HFF-Myc (cell line): ENCODE data around the gene IGDCC3.

Experiments
- DNase-seq: peaks from one replicate; pipeline ENCODE4 v3.0.0-alpha.2; 2011; ENCODE audit warnings: low read depth; ENCODE audit errors: extremely low read depth
- H3K4me3 ChIP-seq: replicated peaks from 2 replicates; pipeline ENCODE4 v1.5.1; 2011; ENCODE audit warnings: low read depth, mild to moderate bottlenecking, control low read depth, low read length
- TF ChIP-seq, protein P1 (sequence below): IDR thresholded peaks from 2 replicates; pipeline ENCODE4 v1.5.1; 2012; ENCODE audit warnings: mild to moderate bottlenecking, low read depth, low read length, control low read depth; ENCODE audit errors: missing control alignments

IGDCC3 gene

DNA sequence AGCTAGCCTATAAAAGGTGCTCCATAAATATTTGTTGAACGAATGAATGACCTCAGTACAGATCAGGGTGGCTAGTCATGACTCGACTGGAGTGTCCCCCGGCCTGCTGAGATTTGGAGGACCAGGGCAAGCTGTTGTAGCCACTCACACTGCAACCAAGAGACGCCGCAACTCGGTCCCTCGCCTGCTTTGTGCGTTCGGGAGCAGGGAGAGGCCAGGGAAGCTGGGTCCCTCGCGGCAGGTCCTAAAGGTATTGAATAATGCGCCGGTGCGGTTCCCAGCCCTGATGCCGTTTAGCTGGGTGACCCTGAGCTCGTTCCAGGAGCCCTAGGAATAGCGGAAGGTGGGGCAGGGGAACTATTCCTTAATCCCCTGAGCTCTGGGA, 43.2 kb upstream of the IGDCC3 start:
- no peak for DNase-seq
- peak overlapping the region; percentile 57 for H3K4me3 ChIP-seq
- TF ChIP-seq, protein P1, sequence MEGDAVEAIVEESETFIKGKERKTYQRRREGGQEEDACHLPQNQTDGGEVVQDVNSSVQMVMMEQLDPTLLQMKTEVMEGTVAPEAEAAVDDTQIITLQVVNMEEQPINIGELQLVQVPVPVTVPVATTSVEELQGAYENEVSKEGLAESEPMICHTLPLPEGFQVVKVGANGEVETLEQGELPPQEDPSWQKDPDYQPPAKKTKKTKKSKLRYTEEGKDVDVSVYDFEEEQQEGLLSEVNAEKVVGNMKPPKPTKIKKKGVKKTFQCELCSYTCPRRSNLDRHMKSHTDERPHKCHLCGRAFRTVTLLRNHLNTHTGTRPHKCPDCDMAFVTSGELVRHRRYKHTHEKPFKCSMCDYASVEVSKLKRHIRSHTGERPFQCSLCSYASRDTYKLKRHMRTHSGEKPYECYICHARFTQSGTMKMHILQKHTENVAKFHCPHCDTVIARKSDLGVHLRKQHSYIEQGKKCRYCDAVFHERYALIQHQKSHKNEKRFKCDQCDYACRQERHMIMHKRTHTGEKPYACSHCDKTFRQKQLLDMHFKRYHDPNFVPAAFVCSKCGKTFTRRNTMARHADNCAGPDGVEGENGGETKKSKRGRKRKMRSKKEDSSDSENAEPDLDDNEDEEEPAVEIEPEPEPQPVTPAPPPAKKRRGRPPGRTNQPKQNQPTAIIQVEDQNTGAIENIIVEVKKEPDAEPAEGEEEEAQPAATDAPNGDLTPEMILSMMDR = no peak

DNA sequence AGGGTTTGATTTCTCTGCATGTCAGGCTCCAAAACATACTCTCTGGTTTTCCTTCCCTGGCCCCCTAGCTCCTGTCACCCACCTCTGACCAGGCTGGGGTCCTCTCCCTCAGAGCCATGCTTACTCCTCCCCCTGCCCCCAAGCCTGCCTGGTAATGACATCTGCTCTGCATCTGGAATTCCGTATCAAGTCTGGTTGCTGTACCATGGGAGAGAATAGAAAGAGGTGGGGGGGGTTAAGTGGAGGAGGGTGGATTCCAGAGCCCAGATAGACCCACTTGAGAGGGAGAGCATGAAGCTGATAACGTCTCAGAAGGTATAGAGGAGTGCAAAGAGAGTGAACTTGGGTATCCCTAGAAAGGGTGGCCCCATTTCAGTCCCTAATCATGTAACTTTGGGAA, 40.8 kb upstream of the IGDCC3 start:
- H3K4me3 ChIP-seq = no peak overlapping the region
- TF ChIP-seq, protein P1 = no peak
- no peak for DNase-seq

DNA sequence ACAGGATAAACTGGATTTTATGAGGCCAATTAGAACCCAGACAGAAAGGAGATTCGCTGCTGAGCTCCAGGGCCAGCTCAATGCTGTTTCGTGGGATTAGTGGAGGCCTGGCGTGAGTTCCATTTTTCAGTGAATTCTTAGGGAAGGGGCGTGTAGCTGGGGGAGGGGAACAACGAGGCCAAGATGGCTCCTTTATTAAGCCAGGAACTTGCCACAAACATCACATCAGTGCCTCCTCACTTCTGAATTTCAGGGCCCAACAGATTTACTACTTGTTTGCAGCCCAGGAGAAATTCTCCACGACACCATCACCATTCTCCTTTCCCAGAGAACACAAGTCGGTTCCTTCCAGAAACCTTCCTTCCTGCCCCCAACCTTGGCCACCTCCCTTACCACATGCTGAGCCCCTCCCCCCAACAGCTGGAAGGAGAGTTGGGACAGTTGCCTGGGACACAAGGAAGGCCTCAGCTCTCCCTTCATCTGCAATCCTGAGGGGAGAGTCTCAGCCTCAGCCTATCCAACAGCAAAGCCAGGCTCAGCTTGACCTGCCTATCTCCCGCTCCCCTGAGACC, 39.1 kb upstream of the IGDCC3 start:
- H3K4me3 ChIP-seq = no peak overlapping the region
- no peak for DNase-seq
- TF ChIP-seq, protein P1 = no peak

DNA sequence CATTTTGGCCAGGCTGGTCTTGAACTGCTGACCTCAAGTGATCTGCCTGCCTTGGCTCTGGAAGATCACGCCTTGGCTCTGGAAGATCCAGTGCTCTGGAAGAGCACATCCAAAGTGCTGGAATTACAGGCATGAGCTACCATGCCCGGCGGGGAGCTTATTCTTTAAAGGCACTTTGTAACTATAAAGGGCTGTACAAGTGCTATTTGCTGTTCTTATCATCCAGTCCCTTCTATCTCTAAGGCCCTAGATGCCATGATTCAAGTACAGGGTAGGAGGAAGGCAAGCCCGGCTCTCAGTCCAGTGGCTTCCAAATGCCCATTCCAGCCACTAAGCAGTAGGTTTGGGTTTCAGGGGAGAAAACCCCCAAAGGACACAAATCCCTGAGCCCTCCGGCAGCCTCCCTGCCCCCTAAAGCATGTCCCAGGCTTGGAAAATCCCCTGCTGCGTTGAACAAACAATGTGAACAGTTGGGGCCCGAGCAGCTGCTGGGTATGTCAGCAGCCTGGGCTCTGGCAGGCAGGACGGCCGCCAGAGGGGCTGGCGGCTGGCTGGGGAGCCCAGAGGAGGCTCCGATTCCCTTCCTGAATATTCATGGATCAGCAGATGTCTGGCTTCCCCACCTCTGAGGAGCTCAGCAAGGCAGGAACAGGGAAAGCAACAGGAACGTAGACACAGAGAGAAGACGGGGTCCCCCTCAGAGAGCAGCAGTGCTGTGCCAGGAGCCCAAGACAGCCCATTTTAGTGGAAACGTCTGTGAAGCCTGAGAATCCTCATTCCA, 37.2 kb upstream of the IGDCC3 start:
- no peak for DNase-seq

GRCh38 chr15:65413760-65414144, 36.0 kb upstream of the IGDCC3 start:
- TF ChIP-seq, protein P1 = no peak
- no peak for DNase-seq
- no peak overlapping the region for H3K4me3 ChIP-seq

More for the DNA sequence above, 37.2 kb upstream of the IGDCC3 start:
- TF ChIP-seq, protein P1 = no peak
- H3K4me3 ChIP-seq = no peak overlapping the region

- TF ChIP-seq, protein P1 = no peak
- no peak overlapping the region for H3K4me3 ChIP-seq
- DNase-seq = no peak
Measured at GRCh38 chr15:65413051-65413759, 35.4 kb upstream of the IGDCC3 start.
